ENCODE measurements around the gene FHOD1.

FHOD1 gene

GRCh38 chr16:67247192-67248072, at the start of gene FHOD1:
Gene FHOD1 (minus strand): TSS chr16:67247481. CDS start chr16:67247410, 71 bp downstream.
- peaks cover 39 to 66% of the 10 kb centered on the region in 2 donors for H3K4me1 Mint-ChIP-seq
- H3K36me3 Mint-ChIP-seq, result peaks cover 2 to 4% of the 10 kb centered on the region in 2 donors
- peak; percentile 98 for DNase-seq
- peak within 1 kb of the TSS; percentile 97 for H3K27ac Mint-ChIP-seq
- H3K27me3 Mint-ChIP-seq, result peaks cover 21 to 27% of the 10 kb centered on the region in 2 donors
- H3K4me3 Mint-ChIP-seq, result peak within 1 kb of the TSS; percentile 92 to 96
- no peaks in the 10 kb centered on the region for H3K9me3 Mint-ChIP-seq
- peak; percentile 55 to 69 for ATAC-seq (replicated peaks)

- Mint-ChIP-seq H3K4me1 (no peaks in the 10 kb centered on the region), H3K9me3 (no peaks in the 10 kb centered on the region), H3K4me3 (no peak overlapping the region), H3K27me3 (peaks cover 5 to 10% of the 10 kb centered on the region in 2 donors), H3K36me3 (no peaks in the 10 kb centered on the region), H3K27ac (no peak overlapping the region)
- ATAC-seq (replicated peaks), result no peak
- no peak for DNase-seq
Observed at GRCh38 chr16:67296420-67296819, 49.1 kb upstream of the FHOD1 start.

- Mint-ChIP-seq H3K36me3 (no peaks in the 10 kb centered on the region), H3K9me3 (no peaks in the 10 kb centered on the region), H3K27ac (no peak overlapping the region), H3K4me3 (no peak overlapping the region), H3K4me1 (no peaks in the 10 kb centered on the region), H3K27me3 (peaks cover 5 to 10% of the 10 kb centered on the region in 2 donors)
- ATAC-seq (replicated peaks), result no peak
- no peak for DNase-seq
Observed at GRCh38 chr16:67294938-67295361, 47.7 kb upstream of the FHOD1 start.

- DNase-seq (no peak), ATAC-seq (replicated peaks) (no peak)
- no peaks in the 10 kb centered on the region for H3K9me3 Mint-ChIP-seq
- H3K27ac Mint-ChIP-seq, result no peak overlapping the region
- H3K4me3 Mint-ChIP-seq, result no peak overlapping the region
- H3K27me3 Mint-ChIP-seq, result peaks cover 5 to 10% of the 10 kb centered on the region in 2 donors
- no peaks in the 10 kb centered on the region for H3K36me3 Mint-ChIP-seq
- H3K4me1 Mint-ChIP-seq, result no peaks in the 10 kb centered on the region
Observed at GRCh38 chr16:67294171-67294757, 47.0 kb upstream of the FHOD1 start.

- DNase-seq (no peak), ATAC-seq (replicated peaks) (no peak)
- no peaks in the 10 kb centered on the region for H3K36me3 Mint-ChIP-seq
- H3K27ac Mint-ChIP-seq, result no peak overlapping the region
- H3K9me3 Mint-ChIP-seq, result no peaks in the 10 kb centered on the region
- H3K4me1 Mint-ChIP-seq, result no peaks in the 10 kb centered on the region
- H3K27me3 Mint-ChIP-seq, result peaks cover 3 to 4% of the 10 kb centered on the region in 2 donors
- H3K4me3 Mint-ChIP-seq, result no peak overlapping the region
Observed at GRCh38 chr16:67291461-67291860, 44.2 kb upstream of the FHOD1 start.

- H3K36me3 Mint-ChIP-seq, result no peaks in the 10 kb centered on the region
- no peak for ATAC-seq (replicated peaks)
- no peaks in the 10 kb centered on the region for H3K27me3 Mint-ChIP-seq
- no peak for DNase-seq
- H3K27ac Mint-ChIP-seq, result no peak overlapping the region
- no peaks in the 10 kb centered on the region for H3K9me3 Mint-ChIP-seq
- no peaks in the 10 kb centered on the region for H3K4me1 Mint-ChIP-seq
- no peak overlapping the region for H3K4me3 Mint-ChIP-seq
Observed at GRCh38 chr16:67287960-67288359, 40.7 kb upstream of the FHOD1 start.

- H3K27ac Mint-ChIP-seq, result no peak overlapping the region
- no peak for ATAC-seq (replicated peaks)
Observed at GRCh38 chr16:67286441-67287235, 39.4 kb upstream of the FHOD1 start.

GRCh38 chr16:67284699-67285646, 37.7 kb upstream of the FHOD1 start:
- no peak overlapping the region for H3K27ac Mint-ChIP-seq
- DNase-seq, result no peak
- no peak overlapping the region for H3K4me3 Mint-ChIP-seq
- H3K27me3 Mint-ChIP-seq, result no peaks in the 10 kb centered on the region
- H3K9me3 Mint-ChIP-seq, result no peaks in the 10 kb centered on the region
- no peak for ATAC-seq (replicated peaks)
- H3K36me3 Mint-ChIP-seq, result no peaks in the 10 kb centered on the region
- H3K4me1 Mint-ChIP-seq, result no peaks in the 10 kb centered on the region

More at GRCh38 chr16:67286441-67287235, 39.4 kb upstream of the FHOD1 start:
- H3K36me3 Mint-ChIP-seq, result no peaks in the 10 kb centered on the region
- no peaks in the 10 kb centered on the region for H3K27me3 Mint-ChIP-seq
- H3K4me1 Mint-ChIP-seq, result no peaks in the 10 kb centered on the region
- no peak for DNase-seq
- H3K4me3 Mint-ChIP-seq, result no peak overlapping the region
- H3K9me3 Mint-ChIP-seq, result no peaks in the 10 kb centered on the region

- Mint-ChIP-seq H3K4me1 (no peaks in the 10 kb centered on the region), H3K27me3 (no peaks in the 10 kb centered on the region), H3K4me3 (no peak overlapping the region), H3K27ac (no peak overlapping the region), H3K9me3 (no peaks in the 10 kb centered on the region), H3K36me3 (no peaks in the 10 kb centered on the region)
- ATAC-seq (replicated peaks) (no peak), DNase-seq (no peak)
Observed at GRCh38 chr16:67283826-67284555, 36.7 kb upstream of the FHOD1 start.

GRCh38 chr16:67283039-67283825, 36.0 kb upstream of the FHOD1 start:
- H3K27me3 Mint-ChIP-seq, result no peaks in the 10 kb centered on the region
- ATAC-seq (replicated peaks) (no peak), DNase-seq (no peak)
- no peaks in the 10 kb centered on the region for H3K9me3 Mint-ChIP-seq
- H3K4me3 Mint-ChIP-seq, result no peak overlapping the region
- H3K27ac Mint-ChIP-seq, result no peak overlapping the region
- H3K4me1 Mint-ChIP-seq, result peaks cover 5 to 6% of the 10 kb centered on the region in 2 donors
- H3K36me3 Mint-ChIP-seq, result no peaks in the 10 kb centered on the region

GRCh38 chr16:67282447-67282805, 35.1 kb upstream of the FHOD1 start:
- DNase-seq (no peak), ATAC-seq (replicated peaks) (no peak)
- no peak overlapping the region for H3K27ac Mint-ChIP-seq
- H3K36me3 Mint-ChIP-seq, result peaks cover 0 to 2% of the 10 kb centered on the region in 2 donors
- H3K27me3 Mint-ChIP-seq, result no peaks in the 10 kb centered on the region
- H3K4me1 Mint-ChIP-seq, result peaks cover 8 to 13% of the 10 kb centered on the region in 2 donors
- H3K9me3 Mint-ChIP-seq, result no peaks in the 10 kb centered on the region
- H3K4me3 Mint-ChIP-seq, result no peak overlapping the region

- Mint-ChIP-seq H3K36me3 (peaks cover 0 to 4% of the 10 kb centered on the region in 2 donors), H3K27ac (no peak overlapping the region), H3K27me3 (no peaks in the 10 kb centered on the region), H3K9me3 (no peaks in the 10 kb centered on the region), H3K4me3 (no peak overlapping the region), H3K4me1 (peaks cover 9 to 15% of the 10 kb centered on the region in 2 donors)
- no peak for DNase-seq
- ATAC-seq (replicated peaks), result no peak
Observed at GRCh38 chr16:67281536-67282446, 34.5 kb upstream of the FHOD1 start.
